Upper lobe of left lung (tissue), 4 donors: ENCODE results near the gene BCAS1.

ENCODE experiments used
- POLR2A ChIP-seq, 4 donors: fragments of 450-650 bp; IDR thresholded peaks; one replicate each; pipeline ENCODE4 v1.5.1; 2016 to 2017; ENCODE audit warnings: antibody characterized with exemption in 4 of 4, mild to moderate bottlenecking in 2 of 4
- TF ChIP-seq, protein P1 (sequence below), 6 experiments: fragments of 450-650 bp in 4 of 6; fragments of 200-600 bp in 2 of 6; sonication (generic) in 2 of 6; IDR thresholded peaks; one replicate each; pipeline ENCODE4 v1.5.1; 2016 to 2019; ENCODE audit warnings: antibody characterized with exemption in 6 of 6

DNA sequence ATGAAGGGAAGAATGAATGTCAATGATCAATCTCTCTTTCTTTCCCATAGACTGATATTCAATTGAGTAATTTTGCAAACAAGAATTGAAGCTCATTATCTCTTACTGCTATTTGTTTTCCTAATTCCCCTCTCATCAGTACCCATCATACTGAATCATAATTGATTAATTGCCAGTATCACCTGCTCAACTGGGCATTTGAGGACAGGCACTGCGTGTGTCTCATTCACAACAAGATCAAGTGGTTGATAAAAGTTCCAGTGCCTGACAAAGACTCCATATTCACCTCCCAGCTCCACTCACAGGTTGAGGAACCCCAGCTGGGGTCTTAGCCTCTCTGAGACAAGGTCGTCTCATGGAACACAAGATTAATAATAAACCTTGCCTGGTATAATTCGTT, 67.7 kb downstream of the BCAS1 start:
- TF ChIP-seq, protein P1, sequence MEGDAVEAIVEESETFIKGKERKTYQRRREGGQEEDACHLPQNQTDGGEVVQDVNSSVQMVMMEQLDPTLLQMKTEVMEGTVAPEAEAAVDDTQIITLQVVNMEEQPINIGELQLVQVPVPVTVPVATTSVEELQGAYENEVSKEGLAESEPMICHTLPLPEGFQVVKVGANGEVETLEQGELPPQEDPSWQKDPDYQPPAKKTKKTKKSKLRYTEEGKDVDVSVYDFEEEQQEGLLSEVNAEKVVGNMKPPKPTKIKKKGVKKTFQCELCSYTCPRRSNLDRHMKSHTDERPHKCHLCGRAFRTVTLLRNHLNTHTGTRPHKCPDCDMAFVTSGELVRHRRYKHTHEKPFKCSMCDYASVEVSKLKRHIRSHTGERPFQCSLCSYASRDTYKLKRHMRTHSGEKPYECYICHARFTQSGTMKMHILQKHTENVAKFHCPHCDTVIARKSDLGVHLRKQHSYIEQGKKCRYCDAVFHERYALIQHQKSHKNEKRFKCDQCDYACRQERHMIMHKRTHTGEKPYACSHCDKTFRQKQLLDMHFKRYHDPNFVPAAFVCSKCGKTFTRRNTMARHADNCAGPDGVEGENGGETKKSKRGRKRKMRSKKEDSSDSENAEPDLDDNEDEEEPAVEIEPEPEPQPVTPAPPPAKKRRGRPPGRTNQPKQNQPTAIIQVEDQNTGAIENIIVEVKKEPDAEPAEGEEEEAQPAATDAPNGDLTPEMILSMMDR (IDR thresholded peaks at IDR 0.05): no peak
- TF ChIP-seq POLR2A (IDR thresholded peaks at IDR 0.05): no peak
